GM21526 (cell line): Measurements from ENCODE around the gene LCK.

Experiments
- ATAC-seq: cut with Tn5 transposase; IDR thresholded peaks from one replicate; pipeline ENCODE4 v1.9.1; 2021; ENCODE audit warnings: moderate library complexity; ENCODE audit not compliant: unreplicated experiment, low FRiP score

LCK gene

GRCh38 chr1:32250893-32251716, at the start of gene LCK:
LCK (plus strand) TSS chr1:32251265; CDS start chr1:32274330, 23,065 bp downstream.
- ATAC-seq: no peak

DNA sequence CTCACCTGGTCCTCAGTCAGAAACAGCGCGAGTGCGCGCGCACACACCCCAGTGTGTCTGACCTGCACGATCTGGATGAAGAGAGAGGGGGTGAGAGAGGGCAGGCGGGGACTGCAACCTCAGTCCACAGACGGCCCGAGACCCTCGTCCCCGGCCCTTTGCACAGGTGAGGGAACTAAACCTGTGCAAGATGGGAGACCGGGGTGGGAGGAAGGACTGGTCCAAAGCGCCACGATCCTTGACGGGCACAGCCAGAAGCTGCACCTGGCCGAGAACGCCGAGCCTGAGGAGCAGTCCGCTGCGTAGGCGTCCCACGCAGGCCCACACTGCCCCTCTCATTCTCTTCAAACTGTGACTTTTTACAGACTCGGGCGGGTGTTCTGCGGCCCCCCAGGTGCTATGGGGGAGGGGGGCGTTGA, 46.1 kb upstream of the LCK start:
- no peak for ATAC-seq

- peak; percentile 40 for ATAC-seq
Measured at GRCh38 chr1:32205401-32206370, 45.4 kb upstream of the LCK start, which contains the start of gene IQCC. IQCC (plus strand) TSS chr1:32205671; CDS start chr1:32205682, 11 bp downstream.

GRCh38 chr1:32208469-32208868, 42.6 kb upstream of the LCK start:
- no peak for ATAC-seq

GRCh38 chr1:32208891-32209328, 42.2 kb upstream of the LCK start, which contains the start of gene DCDC2B:
DCDC2B (plus strand) TSS chr1:32209089; CDS start chr1:32209094, 5 bp downstream.
- ATAC-seq: no peak

GRCh38 chr1:32215629-32216480, 35.2 kb upstream of the LCK start:
- ATAC-seq: no peak

- no peak for ATAC-seq
Measured at GRCh38 chr1:32216566-32216965, 34.5 kb upstream of the LCK start.

- ATAC-seq: no peak
Measured at GRCh38 chr1:32219022-32219421, 32.0 kb upstream of the LCK start.

DNA sequence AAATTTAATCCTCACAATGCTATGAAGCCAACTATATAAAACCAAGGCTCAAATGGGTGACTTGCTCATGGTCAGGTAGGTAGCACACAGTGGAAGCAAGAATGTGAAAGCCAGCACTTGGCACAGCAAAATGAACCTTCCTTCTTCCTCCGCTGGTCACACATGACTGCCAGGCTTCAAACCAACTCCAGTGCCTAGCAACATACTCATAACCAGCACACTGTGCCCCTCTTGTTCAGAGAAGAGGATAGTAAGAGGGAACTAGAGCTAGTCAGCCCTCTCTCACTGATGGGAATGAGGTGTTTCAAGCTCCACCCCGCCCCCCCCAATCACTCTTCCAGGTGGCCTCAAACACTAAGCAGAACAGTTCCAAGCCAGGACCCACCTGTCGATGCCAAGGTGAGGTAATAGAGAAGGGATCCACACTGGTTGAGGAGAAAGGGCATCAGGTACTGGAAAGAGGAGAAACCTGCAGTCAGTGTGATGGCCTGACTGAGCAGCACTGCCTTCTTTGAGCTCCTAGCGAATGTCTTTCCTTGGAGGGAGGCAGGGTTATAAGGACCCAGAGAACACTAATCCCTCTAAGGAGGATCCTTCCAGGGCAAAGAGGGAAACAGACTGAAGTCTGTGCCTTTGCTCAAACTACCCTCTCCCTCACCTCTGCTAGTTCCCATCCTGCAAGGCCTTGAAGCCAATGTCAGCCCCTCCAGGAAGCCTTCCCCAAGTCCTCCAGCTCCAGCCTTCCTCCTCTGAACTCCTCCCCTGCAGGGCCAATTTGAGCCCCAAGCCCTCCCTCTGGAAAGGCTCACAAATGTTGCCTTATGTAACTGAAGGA, 30.1 kb upstream of the LCK start:
- no peak for ATAC-seq

GRCh38 chr1:32221581-32221979, 29.5 kb upstream of the LCK start:
- no peak for ATAC-seq

GRCh38 chr1:32221980-32222755, 28.9 kb upstream of the LCK start, which contains the start of the genes EIF3I and TMEM234:
EIF3I (plus strand) TSS chr1:32222407; CDS start chr1:32222442, 35 bp downstream.
TMEM234 (minus strand) TSS chr1:32222353; CDS start chr1:32222322, 31 bp downstream.
- peak; percentile 89 for ATAC-seq

DNA sequence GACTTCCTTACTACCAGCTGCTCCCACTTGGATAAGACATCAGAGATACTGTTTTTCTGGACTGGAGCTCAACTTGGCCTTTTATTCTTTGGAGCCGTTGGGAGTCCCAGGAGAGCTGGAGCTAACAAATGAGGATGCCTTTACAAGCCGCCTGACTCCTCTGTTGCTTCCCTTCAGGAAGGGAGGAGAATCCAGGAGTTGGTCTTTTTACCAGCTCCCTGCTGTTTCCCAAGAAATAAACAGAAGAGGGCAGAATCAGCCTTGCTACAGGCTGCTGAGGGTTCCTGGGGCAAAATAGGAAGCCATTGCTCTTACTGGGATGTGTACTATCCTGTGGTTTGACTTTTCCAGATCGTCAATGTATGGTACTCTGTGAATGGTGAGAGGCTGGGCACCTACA, 27.4 kb upstream of the LCK start:
- no peak for ATAC-seq

DNA sequence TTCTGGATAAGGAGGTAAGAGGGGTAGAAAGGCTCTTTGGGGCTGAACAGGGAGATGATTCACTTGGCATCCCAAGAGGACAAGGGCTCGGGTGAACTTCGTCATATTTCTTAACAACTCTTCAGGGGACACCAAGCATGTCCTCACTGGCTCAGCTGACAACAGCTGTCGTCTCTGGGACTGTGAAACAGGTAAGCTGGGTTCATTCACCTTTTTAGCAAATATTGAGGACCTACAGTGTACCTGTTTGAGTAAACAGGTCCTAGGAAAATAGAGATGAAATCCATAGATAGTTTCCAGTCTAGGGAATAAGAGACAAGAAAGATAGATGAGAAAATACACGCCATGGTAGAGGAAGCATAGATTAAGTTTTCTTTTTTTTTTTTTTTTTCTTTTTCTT, 26.8 kb upstream of the LCK start:
- no peak for ATAC-seq

DNA sequence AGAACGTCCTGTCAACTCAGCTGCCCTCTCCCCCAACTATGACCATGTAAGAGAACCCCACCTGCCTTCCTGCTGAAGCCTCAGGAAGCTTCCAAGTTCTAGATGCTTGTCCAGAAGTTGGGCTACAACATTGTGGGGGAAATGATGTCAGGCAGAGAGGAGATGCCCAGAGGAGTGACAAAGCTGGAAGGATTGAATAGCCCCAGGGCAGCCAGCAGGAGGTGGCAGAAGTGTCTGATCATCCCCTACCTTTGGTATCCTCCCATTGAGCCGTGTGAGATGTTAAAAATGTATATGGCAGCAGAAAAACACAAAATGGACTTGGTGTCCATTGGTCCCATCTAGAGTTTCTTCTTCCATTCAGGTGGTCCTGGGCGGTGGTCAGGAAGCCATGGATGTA, 22.3 kb upstream of the LCK start:
- ATAC-seq: no peak

- ATAC-seq: no peak
Measured at GRCh38 chr1:32231843-32232432, 19.1 kb upstream of the LCK start.

GRCh38 chr1:32232558-32233304, 18.3 kb upstream of the LCK start:
- no peak for ATAC-seq

GRCh38 chr1:32234792-32235191, 16.3 kb upstream of the LCK start:
- no peak for ATAC-seq
